OCI-LY7 (cell line): ENCODE results near the gene ANO2. TPM values are rescaled to one million over a fixed set of nuclear protein-coding genes. Genes with fewer than 3 reads are reported as not detected.

ENCODE experiments used
- BruUV-seq: library from RNA; stranded (reverse); fragments of 400-500 nt; replicated peaks from 2 replicates; lab custom pipeline; 2021; lab: Mats Ljungman, UMichigan
- CTCF ChIA-PET: fragments of 300-600 bp; sonication (Branson Sonifier 250); formaldehyde crosslinking; loops from one replicate; lab custom pipeline; 2022; ENCODE audit warnings: antibody characterized with exemption; ENCODE audit not compliant: unreplicated experiment; lab: Charles Lee
- POLR2A ChIA-PET: fragments of 300-600 bp; sonication (Branson Sonifier 250); formaldehyde crosslinking; loops from one replicate; lab custom pipeline; 2022; ENCODE audit warnings: antibody characterized with exemption; lab: Charles Lee
- DNase-seq: peaks from one replicate; pipeline ENCODE4 v3.0.0-alpha.2; 2015; ENCODE audit warnings: low spot score
- H2AFZ ChIP-seq: fragments of 200-600 bp; sonication (generic), shearing (Covaris generic); 2 replicates; pipeline ENCODE4 v1.6.1; 2014; ENCODE audit warnings: mild to moderate bottlenecking, antibody characterized with exemption, low read length, moderate library complexity
- H3K27ac ChIP-seq: fragments of 200-600 bp; sonication (generic); 2 replicates; pipeline ENCODE4 v1.5.1; 2014; ENCODE audit warnings: mixed run types, low read depth, mild to moderate bottlenecking, moderate library complexity, low read length, inconsistent platforms; ENCODE audit not compliant: poor library complexity, severe bottlenecking
- H3K36me3 ChIP-seq: fragments of 200-600 bp; sonication (generic); 2 replicates; pipeline ENCODE4 v1.6.1; 2014; ENCODE audit warnings: mild to moderate bottlenecking, antibody characterized with exemption, low read length, moderate library complexity, mixed read lengths; ENCODE audit not compliant: insufficient read depth
- H3K4me1 ChIP-seq: fragments of 200-600 bp; sonication (generic); 2 replicates; pipeline ENCODE4 v1.5.1; 2014; ENCODE audit warnings: mild to moderate bottlenecking, low read length; ENCODE audit not compliant: insufficient read depth, poor library complexity, severe bottlenecking
- H3K4me2 ChIP-seq: fragments of 200-600 bp; sonication (generic); 2 replicates; pipeline ENCODE4 v1.6.1; 2014; ENCODE audit warnings: mild to moderate bottlenecking, low read length
- H3K4me3 ChIP-seq: fragments of 200-600 bp; sonication (generic); 2 replicates; pipeline ENCODE4 v1.5.1; 2014; ENCODE audit warnings: mild to moderate bottlenecking, low read depth, low read length; ENCODE audit not compliant: poor library complexity, severe bottlenecking
- H3K79me2 ChIP-seq: fragments of 200-600 bp; sonication (generic); 2 replicates; pipeline ENCODE4 v1.6.1; 2016; ENCODE audit warnings: low read depth, mild to moderate bottlenecking, low read length, moderate library complexity, mixed read lengths; ENCODE audit not compliant: insufficient read depth
- H3K9me2 ChIP-seq: fragments of 200-600 bp; sonication (generic); 2 replicates; pipeline ENCODE4 v1.6.1; 2016; ENCODE audit warnings: mild to moderate bottlenecking, low read length, mixed read lengths; ENCODE audit not compliant: insufficient read depth
- H3K9me3 ChIP-seq: fragments of 200-600 bp; sonication (generic); 2 replicates; pipeline ENCODE4 v1.6.1; 2014; ENCODE audit warnings: mild to moderate bottlenecking, mixed run types, low read length, mixed read lengths
- H4K20me1 ChIP-seq: fragments of 200-600 bp; sonication (generic); 2 replicates; pipeline ENCODE4 v1.6.1; 2014; ENCODE audit warnings: mild to moderate bottlenecking, antibody characterized with exemption, low read length, moderate library complexity, mixed read lengths; ENCODE audit not compliant: insufficient read depth
- EZH2phosphoT487 ChIP-seq: fragments of 200-600 bp; sonication (generic); IDR thresholded peaks from 2 replicates; pipeline ENCODE4 v1.6.1; 2018; ENCODE audit warnings: low read depth, borderline replicate concordance, mild to moderate bottlenecking, mixed run types, antibody characterized with exemption, low read length, moderate library complexity, mixed read lengths
- intact Hi-C: fragments of 100-400 bp; cut with micrococcal nuclease; formaldehyde crosslinking; loops from one replicate; pipeline ENCODE4 v1.10.0; 2022; ENCODE audit not compliant: unreplicated experiment
- total RNA-seq, 2 experiments: library from RNA; depleted of rRNA in 1 of 2; stranded (reverse); fragments of >200 nt in 1 of 2; shearing (Covaris generic) in 1 of 2; gene quantifications; 2 replicates each; pipeline ENCODE4 v1.2.3, GENCODE V29; 2014 to 2022
- TF ChIP-seq, protein P1 (sequence below): fragments of 200-600 bp; sonication (generic); conservative IDR thresholded peaks from 2 replicates; pipeline ENCODE4 v1.5.1; 2014; ENCODE audit warnings: mild to moderate bottlenecking, antibody characterized with exemption, low read length, moderate library complexity, mixed read lengths

Gene ANO2
- total RNA-seq, 2 experiments from 2014 or later: not detected

- H2AFZ ChIP-seq: no peak overlapping the region
- no peak for DNase-seq
- no peak overlapping the region for H3K4me3 ChIP-seq
- H3K4me1 ChIP-seq: no peaks in the 10 kb centered on the region
- TF ChIP-seq, protein P1, sequence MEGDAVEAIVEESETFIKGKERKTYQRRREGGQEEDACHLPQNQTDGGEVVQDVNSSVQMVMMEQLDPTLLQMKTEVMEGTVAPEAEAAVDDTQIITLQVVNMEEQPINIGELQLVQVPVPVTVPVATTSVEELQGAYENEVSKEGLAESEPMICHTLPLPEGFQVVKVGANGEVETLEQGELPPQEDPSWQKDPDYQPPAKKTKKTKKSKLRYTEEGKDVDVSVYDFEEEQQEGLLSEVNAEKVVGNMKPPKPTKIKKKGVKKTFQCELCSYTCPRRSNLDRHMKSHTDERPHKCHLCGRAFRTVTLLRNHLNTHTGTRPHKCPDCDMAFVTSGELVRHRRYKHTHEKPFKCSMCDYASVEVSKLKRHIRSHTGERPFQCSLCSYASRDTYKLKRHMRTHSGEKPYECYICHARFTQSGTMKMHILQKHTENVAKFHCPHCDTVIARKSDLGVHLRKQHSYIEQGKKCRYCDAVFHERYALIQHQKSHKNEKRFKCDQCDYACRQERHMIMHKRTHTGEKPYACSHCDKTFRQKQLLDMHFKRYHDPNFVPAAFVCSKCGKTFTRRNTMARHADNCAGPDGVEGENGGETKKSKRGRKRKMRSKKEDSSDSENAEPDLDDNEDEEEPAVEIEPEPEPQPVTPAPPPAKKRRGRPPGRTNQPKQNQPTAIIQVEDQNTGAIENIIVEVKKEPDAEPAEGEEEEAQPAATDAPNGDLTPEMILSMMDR: no peak
- TF ChIP-seq EZH2phosphoT487: no peak
- no peaks in the 10 kb centered on the region for H4K20me1 ChIP-seq
- H3K4me2 ChIP-seq: no peak overlapping the region
- H3K9me2 ChIP-seq: no peaks in the 10 kb centered on the region
- H3K9me3 ChIP-seq: no peaks in the 10 kb centered on the region
- ChIA-PET CTCF (no interaction called here), POLR2A (no interaction called here)
- no peaks in the 10 kb centered on the region for H3K36me3 ChIP-seq
- no peaks in the 10 kb centered on the region for H3K79me2 ChIP-seq
- H3K27ac ChIP-seq: no peak overlapping the region
- intact Hi-C loops: no loop called here
- no TSS peak for BruUV-seq
These were observed 356.5 kb downstream of the ANO2 start for GRCh38 chr12:5588591-5588990.

DNA sequence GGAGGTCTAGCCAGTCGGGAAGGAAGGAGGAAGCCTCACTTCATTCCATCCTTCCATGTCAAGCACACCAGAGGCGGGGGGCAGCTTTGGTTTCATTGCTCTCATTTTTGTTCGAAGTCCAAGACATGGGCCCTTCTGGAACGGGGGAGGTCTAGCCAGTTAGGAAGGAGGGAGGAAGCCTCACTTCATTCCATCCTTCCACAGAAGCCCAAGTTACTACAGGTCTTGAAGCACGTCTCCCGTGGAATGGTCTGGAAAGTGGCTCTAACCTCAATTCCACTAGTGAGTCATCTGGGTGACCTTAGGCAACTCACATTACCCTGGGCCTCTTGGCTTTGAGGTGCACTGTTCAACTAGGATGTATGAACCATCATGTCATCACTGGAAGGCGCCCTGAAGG, 356.9 kb downstream of the ANO2 start:
- H3K36me3 ChIP-seq: no peaks in the 10 kb centered on the region
- no peaks in the 10 kb centered on the region for H3K9me3 ChIP-seq
- no TSS peak for BruUV-seq
- CTCF ChIA-PET: no interaction called here
- H3K9me2 ChIP-seq: no peaks in the 10 kb centered on the region
- POLR2A ChIA-PET: no interaction called here
- no peaks in the 10 kb centered on the region for H3K79me2 ChIP-seq
- TF ChIP-seq, protein P1: no peak
- no peak for TF ChIP-seq EZH2phosphoT487
- H3K27ac ChIP-seq: no peak overlapping the region
- H3K4me3 ChIP-seq: no peak overlapping the region
- H2AFZ ChIP-seq: no peak overlapping the region
- no peaks in the 10 kb centered on the region for H3K4me1 ChIP-seq
- H4K20me1 ChIP-seq: no peaks in the 10 kb centered on the region
- DNase-seq: no peak
- no peak overlapping the region for H3K4me2 ChIP-seq
- intact Hi-C loops: no loop called here

DNA sequence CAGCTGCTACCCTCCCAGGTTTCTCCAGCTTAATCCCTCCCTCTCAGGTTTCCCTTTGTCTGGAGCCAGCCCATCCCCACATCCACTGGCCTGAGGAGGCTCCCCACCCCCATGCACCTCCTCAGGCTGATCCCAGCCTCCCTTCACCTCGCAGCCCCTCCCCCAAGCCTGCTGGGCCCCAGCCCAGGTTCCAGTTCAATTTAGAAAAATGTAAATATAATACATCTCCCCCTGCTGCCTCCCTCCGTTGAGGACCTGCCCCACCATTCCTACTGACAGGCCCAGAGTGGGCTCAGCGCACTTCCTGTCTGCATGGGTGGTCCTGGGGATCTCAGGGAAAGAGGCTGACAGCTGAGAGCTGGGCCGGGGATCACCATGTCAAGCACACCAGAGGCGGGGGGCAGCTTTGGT, 357.3 kb downstream of the ANO2 start:
- BruUV-seq: no TSS peak

More for the DNA sequence above, 357.3 kb downstream of the ANO2 start:
- CTCF ChIA-PET: no interaction called here
- DNase-seq: no peak
- no peaks in the 10 kb centered on the region for H3K9me2 ChIP-seq
- no peaks in the 10 kb centered on the region for H3K36me3 ChIP-seq
- no peaks in the 10 kb centered on the region for H3K4me1 ChIP-seq
- no peaks in the 10 kb centered on the region for H3K79me2 ChIP-seq
- H3K27ac ChIP-seq: no peak overlapping the region
- POLR2A ChIA-PET: no interaction called here
- H3K4me2 ChIP-seq: no peak overlapping the region
- no peak overlapping the region for H3K4me3 ChIP-seq
- intact Hi-C loops: no loop called here
- no peaks in the 10 kb centered on the region for H4K20me1 ChIP-seq
- no peak overlapping the region for H2AFZ ChIP-seq
- TF ChIP-seq EZH2phosphoT487: no peak
- TF ChIP-seq, protein P1: no peak
- no peaks in the 10 kb centered on the region for H3K9me3 ChIP-seq
